Measurements from ENCODE around the gene MRNIP.

Gene MRNIP

DNA sequence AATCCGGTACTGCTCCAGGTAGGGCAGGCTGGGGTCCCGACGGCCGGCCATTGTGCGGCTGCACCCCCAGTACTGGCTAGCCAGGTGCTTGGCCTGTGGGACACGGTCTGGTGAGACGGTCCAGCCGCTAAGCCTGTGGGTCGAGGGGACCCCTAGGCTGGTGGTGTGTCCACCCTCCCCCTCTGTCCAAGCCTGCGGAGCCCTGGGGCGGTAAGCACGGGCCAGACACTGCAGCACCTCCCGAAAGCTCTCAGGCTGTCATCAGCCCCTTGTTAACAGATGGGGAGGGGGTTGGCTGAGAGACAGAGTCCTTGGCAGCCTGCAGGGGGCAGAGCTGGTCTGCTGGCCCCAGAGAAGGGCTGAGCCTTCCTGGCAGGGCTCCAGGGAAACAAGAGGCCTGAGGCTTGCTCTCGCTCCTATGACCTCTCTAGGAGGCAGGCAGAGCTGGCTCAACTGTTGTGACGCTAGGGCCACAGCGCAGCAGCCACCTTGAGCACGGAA, 11.8 kb upstream of the MRNIP start:
- DNase-seq = no peak

DNA sequence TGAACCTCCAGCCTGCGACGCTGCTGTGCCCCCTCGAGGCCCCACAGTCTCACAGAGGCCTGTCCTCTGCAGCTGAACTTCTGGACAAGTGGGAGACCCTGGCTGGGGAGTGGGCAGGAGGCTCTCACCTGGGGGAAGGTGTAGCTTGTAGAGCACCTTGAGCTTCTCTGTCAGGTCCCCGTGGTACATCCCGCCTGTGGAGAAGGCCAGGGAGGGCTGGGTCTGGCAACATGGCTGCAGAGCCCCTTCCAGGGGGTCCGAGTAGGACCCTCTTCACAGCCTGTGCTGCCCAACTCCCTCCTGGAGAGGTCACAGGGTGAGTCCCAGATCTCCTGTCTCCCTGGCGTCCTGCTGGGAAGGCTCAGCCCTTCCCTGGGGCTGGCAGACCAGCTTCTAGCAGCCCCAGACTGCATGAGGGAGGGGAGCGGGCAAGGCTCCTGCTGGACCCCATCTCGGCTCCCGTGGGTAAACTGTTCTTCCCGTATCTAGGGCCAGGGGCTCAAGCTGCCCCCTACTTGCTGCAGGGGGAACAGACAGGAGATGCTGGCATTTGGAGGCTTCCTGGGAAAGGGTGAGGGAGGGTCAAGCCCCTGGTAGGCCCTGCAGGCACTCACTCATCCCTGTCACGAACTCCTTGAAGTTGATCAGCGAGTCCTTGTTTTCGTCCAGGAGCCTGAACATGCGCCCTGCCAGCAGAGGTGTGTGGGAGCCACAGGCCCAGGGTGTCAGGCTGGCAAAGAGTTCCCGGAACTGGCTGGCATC, 11.2 kb upstream of the MRNIP start:
- no peak for DNase-seq

DNA sequence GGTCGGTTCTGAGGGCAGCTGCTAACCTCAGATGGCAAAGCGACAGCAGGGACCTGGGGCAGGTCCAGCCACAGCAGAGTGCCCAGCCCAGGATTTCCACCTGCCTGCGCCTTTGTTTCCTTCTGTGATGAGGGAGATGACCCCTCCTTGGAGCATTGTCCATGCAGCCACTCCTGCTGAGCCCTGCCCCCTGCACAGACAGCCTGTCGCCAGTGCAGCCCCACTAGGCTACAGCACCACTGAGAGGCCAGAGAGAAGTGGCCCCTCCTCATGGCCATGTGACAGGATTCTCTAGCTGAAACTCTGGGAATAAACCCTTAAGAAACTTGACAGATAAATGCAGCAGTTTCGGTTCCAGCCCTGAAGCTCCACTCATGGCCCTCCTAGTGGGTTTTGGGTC, 10.5 kb upstream of the MRNIP start:
- no peak for DNase-seq

DNA sequence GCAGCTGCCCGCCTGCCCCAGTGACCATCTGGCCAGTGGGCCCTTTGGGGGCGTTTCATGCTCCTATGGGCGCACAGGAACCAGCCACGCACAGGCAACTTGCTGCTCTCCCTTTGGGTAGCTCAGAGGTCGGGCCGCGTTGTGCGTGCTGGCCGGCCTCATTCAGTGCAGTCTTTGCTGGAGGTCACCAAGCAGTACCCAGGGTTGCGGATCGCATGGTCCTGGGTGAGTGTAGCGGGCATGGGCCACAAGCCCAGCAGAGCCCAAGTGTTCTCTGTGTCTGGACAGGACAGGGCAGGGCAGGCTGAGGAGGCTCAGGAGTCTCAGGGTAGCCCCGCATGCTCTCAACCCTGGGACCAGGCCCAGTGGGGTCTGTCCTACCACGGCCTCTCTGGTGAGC, 9.9 kb upstream of the MRNIP start:
- DNase-seq = no peak

DNA sequence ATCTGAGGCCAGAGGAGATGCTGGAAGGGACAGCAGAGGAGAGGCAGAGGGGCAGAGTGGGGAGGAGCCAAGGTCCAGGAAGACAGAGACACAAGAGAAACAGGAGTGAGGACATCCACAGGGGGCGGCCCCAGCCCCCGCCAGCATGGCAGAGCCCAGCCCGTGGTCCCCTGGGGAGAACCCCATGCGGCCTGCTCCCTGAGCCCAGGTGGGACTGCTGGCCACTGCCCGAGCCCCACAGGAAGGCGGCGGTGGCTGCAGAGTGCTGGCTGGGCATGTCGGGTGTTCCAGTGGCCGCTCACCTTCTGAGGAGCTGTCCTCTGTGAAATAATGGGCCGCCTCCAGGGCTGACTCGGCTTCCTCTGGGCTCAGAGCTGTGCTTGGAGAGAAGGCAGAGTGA, 8.9 kb upstream of the MRNIP start:
- no peak for DNase-seq

DNA sequence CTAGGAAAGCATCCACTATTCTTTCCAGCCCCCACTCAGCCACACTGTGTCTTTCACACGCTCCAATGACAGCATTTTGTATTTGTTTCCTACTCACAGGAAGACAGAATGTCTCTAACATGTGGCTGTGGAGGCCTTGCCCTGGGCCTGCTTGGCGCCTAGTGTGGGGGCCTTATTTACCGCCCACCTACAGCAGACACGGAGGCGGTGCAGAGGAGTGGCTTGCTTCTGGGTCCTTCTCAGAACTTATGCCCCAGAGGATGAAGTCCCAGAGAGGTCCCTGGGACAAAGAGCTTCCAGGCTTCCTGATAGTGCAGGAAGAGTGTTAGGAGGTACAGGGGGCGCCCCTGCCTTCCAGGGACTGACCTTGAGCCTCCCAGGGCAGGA, 8.5 kb upstream of the MRNIP start:
- no peak for DNase-seq

DNA sequence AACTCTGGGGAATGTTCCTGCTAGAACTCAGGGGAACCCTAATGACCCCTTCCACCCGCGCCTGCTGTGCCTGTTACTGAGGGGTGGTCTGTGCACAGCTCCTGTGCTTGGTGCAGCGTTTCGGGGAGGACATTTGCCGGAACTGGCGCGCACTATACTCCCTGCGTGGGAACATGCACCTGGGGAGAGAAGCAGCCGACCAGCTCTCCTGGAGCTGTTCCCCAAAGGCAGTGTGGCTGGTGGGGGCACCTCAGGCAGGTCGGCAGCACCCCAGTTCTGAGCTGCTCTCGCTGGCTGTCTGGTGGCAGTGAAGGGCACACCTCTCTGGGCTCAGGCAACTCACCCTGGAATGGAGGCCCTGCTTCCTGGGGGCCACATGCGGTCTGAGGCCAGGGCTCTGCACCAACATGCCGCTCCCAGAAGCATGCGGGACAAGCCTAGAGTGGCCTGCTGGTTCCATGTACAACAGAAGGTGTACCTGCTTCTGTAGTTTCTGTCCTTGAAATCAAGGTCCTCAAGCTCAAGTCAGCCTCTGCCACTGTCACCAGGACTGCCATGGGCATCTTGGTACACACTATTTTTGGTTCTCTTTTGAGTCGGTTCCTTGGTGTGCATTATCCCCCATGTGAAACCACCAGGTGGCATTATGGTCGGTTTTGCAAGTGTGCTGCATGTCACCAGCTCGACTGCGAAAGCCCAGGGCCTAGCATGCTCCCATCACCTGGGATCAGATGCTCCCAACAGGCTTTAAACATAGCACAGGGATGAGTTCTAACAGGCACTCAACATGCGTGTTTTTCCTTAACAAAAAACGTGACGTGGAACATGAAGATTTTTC, 7.8 kb upstream of the MRNIP start:
- DNase-seq = peak in 1 of 5 donors; percentile 12

DNA sequence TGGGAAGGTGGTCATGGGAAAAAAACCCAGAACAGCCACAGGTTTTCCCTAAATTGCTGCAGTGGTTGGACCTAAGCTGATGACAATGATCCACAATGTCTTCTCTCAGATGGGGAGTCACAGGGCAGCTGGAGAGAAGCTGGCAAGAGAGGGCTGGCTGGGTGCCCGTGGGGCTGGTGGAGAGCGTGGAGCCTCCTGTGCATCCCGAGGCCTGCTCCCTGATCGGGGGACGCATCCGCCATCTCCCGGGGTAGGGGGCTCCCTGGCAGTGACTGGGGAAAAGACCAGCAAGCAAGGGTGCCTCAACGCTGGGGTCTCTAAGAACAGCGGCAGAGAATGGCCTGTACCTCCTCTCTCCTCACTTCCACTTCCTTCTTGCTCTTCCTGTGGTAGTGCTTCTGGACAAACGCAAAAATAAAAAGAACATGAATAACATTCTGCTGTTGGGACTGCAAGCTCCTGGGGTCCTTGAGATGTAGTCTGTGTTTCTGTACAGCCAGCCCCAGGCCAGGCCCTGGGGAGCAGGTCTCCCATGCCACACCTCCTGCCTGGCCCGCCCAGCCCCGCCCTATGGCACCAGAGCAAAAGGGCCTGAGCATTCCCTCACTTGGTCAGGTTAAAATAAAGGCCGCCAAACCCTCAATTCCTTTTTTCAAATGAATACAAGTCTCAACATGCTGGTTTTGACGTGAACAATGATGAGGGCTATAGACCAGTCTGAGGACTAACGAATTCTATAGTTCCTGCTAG, 7.0 kb upstream of the MRNIP start:
- no peak for DNase-seq

DNA sequence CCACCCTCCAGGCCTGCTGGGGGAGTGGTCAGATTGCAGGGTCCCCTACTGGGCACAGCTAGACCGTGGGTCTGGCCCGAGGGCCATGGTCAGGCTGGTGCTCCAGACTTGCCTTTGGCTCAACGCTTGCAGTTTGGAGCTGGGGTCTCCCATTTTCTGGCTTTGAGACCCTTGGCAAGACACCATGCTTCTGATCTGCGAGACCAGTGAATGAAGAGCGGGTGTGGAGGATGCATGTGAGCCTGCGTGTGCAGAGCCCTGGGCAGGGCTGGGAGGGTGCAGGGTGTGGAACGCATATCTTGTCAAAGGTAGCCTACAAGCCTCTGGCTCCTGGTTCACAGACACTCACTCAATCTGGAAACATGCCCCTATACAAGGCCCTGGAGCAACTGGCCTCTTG, 6.1 kb upstream of the MRNIP start:
- no peak for DNase-seq

DNA sequence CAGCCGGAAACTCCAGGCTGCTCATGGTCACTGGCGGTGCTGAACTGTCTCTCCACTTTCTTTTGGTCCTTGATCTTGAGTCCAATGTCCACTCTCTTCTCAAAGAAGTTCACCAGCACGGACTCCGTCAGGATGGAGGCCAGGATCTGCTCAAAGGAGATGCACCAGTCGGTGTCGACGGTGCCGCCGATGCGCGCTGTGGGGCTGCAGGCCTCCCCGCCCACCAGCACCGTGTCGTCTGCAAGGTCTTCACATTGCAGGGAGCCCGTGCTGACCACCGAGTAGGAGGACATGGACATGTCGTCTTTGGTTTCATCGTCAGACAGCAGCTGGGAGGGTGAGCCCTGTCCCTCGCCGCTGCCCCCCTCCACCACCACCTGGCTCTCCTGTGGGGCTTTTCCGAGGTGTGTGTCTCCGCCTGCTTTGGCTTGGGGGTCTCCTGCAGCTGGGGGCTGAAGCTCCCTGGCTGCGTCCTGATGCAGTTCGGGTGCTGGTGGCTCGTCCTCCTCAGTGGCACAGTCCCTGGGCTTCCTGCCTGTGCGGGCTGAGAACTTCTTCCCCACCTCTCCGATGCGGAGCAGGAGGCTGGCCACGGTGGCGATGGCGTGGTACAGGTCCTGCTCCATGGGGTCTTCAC, 5.0 kb upstream of the MRNIP start:
- DNase-seq = no peak

DNA sequence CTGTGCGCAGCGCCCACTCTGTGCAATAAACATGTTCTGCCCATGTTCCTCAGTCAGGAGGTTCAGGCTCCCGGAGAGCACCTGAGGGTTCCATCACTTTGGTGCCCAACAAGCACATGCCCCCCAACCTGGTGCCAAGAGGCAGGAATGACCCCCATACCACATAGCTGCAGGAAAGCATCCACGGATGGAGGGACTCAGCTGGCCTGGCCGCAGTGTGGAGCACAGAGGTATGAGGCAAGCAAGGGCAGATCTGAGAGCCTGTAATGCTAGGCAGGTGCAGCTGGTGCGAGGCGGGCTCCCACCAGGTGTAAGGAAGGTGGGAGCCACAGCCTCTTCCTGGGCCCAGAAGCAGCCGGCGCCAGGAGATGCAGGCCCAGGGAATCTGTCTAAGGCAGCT, 4.3 kb upstream of the MRNIP start:
- no peak for DNase-seq

DNA sequence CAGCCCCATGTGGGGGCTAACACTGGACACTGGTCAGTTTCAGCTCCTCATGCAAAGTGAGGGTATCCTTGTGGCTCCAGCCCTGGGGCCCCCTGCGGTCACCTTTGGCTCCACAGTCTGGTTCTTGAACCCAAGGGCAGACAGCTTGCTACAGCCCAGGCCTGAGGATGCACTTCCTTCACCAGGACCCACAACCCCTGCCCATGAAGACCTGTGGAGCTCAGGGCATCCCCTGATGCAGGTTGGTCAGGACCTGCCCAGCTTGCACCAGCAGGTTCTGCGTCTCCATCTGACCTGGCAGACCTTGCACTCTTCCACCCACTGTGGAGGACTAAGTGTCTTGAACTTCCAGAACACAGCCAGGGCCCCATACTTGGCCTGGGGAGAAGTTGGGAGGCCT, 3.7 kb upstream of the MRNIP start:
- no peak for DNase-seq

DNA sequence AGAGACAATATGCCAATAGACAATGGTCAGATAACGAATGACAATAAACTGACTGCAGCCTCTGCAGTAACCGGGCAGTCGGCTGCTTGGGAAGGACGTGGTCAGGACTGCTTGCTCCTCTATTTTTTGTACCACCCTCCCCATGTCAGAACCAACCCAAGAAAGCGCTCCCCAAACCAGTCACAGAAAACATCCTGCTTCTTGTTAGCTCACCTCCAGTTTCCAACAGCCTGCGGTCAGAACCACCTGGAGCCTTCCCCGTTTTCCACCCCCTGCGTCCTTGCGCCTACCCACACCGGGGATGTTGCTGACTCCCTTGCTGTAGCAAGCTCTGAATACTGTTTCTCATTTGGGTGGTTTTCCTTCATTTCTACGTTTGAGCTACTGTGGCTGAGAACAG, 1.7 kb upstream of the MRNIP start:
- no peak for DNase-seq

DNA sequence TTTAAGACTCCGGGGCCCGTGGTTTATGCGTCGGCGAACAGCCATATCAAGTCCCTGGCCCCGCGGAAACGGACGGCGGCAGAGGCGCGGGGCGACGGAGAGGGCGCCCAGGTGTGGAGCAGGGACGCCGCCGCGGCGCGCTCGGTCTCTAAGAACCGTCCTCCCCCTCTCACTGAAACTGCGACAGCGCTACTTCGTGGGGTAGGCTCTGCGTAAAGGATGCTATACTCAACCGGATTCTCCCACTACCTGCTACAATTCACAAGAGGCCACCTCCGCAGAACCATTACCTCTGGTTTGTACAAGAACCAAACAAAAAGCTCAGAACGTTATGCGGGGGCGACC, 404 bp downstream of the MRNIP start:
- DNase-seq = peak in 3 of 5 donors; percentile 36 to 46 (median 37)

DNA sequence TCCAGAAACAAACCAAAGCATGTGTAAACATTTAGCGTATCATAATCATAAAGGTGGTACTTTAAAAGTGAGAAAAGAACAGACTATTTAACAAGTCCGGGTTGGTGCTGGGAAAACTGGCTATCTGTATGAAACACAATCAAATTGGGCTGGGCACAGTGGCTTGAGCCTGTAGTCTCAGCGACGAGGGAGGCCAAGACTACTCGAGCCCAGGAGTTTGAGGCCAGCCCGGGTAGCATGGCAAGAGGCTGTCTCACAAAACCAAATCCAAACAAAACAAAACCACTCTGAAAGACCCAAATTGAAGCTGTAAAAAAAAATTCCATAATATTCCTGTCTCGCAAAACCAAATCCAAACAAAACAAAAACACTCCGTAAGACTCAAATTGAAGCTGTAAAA, 4.3 kb downstream of the MRNIP start:
- DNase-seq = no peak

DNA sequence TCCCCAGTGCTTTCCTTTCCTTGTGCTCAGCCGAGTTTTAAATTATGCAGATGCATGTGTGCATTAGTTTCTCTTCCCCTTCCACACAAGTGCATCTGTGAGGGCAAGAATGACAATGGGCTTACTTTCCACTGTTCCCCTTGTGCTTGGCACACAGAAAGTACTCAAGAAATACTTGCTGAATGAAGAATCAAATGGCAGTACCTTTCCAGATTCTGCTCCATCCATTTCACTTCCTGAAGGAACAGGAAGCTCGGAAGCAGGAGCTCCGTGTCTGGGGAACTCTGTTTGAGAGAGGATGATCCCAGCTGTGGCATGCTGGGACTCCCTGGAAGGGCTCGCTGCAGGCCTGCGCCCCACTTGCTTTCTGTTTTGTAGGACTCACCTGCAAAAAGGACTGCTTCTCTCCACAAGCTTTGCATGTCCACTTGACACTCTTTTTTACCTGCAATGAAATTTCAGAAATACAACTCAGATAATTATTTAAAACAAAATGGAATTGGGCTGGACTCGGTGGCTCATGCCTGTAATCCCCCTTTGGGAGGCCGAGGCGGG, 5.5 kb downstream of the MRNIP start:
- no peak for DNase-seq

DNA sequence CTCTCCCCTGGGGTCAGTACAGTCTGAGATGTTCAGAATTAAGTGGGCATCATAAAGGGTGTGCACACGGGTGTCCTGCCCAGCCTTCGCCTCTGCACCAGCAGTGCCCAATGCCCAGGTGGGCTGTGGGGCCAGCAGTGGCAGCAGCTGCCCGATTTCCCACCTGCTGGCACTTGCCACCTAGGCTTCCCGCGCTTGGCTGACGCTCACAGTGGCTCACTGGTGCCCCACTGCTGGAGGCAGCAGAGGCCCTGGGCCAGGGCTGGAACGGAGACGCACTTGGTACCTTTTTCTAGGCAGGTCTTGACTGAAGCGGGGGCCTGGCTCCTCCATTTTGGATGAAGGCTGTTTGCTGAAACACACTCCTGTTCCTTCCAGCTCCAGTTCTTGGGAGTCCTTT, 17.0 kb downstream of the MRNIP start:
- no peak for DNase-seq

DNA sequence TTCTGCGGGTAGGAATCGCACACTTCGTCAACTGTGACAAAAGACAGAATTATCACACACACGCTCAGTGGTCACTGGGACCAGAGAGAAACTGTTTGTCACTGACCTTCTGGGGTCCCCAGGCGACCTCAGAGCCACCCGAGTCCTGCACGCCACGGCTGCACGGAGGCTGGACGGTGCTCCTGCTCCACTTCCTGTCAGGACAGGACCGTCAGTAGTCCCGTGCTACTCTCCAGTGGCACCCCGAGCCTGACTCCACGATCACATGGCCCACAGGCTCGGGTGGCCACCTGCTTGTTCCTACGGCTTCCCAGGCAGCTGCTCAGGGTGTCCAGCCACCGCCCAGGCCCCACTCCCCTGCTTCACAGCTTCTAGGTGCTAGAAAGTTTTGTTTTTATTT, 17.9 kb downstream of the MRNIP start:
- no peak for DNase-seq

DNA sequence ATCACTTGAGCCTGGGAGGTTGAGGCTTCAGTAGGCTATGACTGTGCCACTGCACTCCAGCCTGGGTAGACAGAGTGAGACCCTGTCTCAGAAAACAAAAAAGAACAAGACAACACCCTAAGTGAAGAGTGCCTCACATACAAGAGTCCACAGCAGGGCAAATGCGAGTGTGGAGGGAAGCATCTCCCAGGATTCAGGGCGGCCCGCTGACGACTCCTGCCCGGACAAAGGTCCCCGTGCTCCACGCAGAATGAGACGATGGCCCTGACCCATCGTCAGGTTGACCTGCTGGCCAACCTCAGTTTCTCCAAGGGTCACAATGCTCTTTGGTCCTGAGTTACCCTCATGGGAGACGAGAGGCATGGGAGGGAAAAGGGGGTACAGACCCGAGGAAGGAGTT, 18.3 kb downstream of the MRNIP start:
- no peak for DNase-seq

DNA sequence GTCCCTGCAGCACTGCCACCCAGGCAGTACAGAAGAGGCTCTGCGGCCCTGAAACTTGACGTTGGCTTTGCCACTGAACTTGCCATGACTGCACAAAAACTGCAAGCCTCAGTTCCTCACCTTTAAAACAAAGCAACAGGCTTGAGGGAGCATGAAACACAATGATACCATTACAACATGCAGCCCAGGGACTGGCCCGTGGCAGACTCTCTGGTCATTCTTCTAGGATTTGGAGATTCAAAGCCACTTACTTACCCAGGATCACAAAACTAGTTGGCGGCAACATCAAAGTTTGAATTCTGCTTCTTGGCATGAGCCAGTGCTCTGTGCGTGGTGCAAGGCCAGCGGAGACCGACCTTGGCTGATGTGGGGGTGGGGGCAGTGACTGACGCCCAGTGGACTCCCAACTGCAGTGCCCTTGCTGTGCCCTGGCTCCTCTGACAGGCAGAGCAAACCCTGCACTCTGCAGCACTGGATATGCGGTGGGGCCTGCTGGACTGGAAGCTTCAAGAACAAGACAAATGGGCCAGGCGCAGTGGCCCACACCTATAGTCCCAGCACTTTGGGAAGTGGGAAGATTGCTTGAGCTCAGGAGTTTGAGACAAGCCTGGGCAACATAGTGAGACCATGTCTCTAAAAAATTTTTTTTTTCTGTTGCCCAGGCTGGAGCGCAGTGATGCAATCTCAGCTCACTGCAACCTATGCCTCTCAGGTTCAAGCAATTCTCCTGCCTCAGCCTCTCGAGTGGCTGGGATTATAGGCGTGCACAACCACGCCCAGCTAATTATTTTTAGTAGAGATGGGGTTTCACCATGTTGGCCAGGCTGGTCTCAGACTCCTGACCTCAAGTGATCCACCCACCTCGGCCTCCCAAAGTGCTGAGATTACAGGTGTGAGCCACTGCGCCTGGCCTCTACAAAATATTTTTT, 19.0 kb downstream of the MRNIP start:
- no peak for DNase-seq

Measured in T-helper 1 cell (primary cell).